MM.1S (cell line): ENCODE measurements around the gene DPH7.
"Not testable (repeated sequence)": the region's sequence is repeated elsewhere in the genome, so short reads cannot be mapped to it uniquely, and the experiment has no call there.

ENCODE experiments used
- DNase-seq: peaks from one replicate; pipeline ENCODE4 v3.0.0-alpha.2; 2015
- H2AFZ ChIP-seq: fragments of 300-600 bp; sonication (generic); 2 replicates; pipeline ENCODE4 v1.6.0; 2016; ENCODE audit warnings: antibody characterized with exemption, low read length
- H3F3A ChIP-seq: fragments of 300-600 bp; sonication (generic); 2 replicates; pipeline ENCODE4 v1.6.1; 2016; ENCODE audit warnings: mild to moderate bottlenecking, antibody characterized with exemption, low read length, moderate library complexity, mixed read lengths; ENCODE audit not compliant: insufficient read depth
- H3K27ac ChIP-seq: fragments of 300-600 bp; sonication (generic); 2 replicates; pipeline ENCODE4 v1.5.1; 2016; ENCODE audit warnings: mild to moderate bottlenecking, low read length
- H3K27me3 ChIP-seq: fragments of 300-600 bp; sonication (generic); replicated peaks from 2 replicates; pipeline ENCODE4 v1.6.0; 2016; ENCODE audit warnings: low read length; ENCODE audit not compliant: insufficient read depth
- H3K36me3 ChIP-seq: fragments of 300-600 bp; sonication (generic); replicated peaks from 2 replicates; pipeline ENCODE4 v1.6.1; 2016; ENCODE audit warnings: mild to moderate bottlenecking, low read length, mixed read lengths; ENCODE audit not compliant: insufficient read depth
- H3K4me1 ChIP-seq: fragments of 300-600 bp; sonication (generic); 2 replicates; pipeline ENCODE4 v1.6.1; 2016; ENCODE audit warnings: low read length, mixed read lengths
- H3K4me2 ChIP-seq: fragments of 300-600 bp; sonication (generic); 2 replicates; pipeline ENCODE4 v1.6.0; 2016; ENCODE audit warnings: low read depth, low read length
- H3K4me3 ChIP-seq: fragments of 300-600 bp; sonication (generic); 2 replicates; pipeline ENCODE4 v1.5.1; 2016; ENCODE audit warnings: low read length, mixed read lengths
- H3K79me2 ChIP-seq: fragments of 300-600 bp; sonication (generic); 2 replicates; pipeline ENCODE4 v1.6.1; 2016; ENCODE audit warnings: mixed run types, low read length, mixed read lengths
- H3K9ac ChIP-seq: fragments of 300-600 bp; sonication (generic); 2 replicates; pipeline ENCODE4 v1.6.1; 2016; ENCODE audit warnings: low read length, mixed read lengths
- H3K9me2 ChIP-seq: fragments of 300-600 bp; sonication (generic); replicated peaks from 2 replicates; pipeline ENCODE4 v1.6.1; 2016; ENCODE audit warnings: mild to moderate bottlenecking, low read length, mixed read lengths; ENCODE audit not compliant: insufficient read depth
- H3K9me3 ChIP-seq: fragments of 300-600 bp; sonication (generic); replicated peaks from 2 replicates; pipeline ENCODE4 v1.6.1; 2016; ENCODE audit warnings: mild to moderate bottlenecking, low read length, mixed read lengths; ENCODE audit not compliant: insufficient read depth
- H4K20me1 ChIP-seq: fragments of 300-600 bp; sonication (generic); 2 replicates; pipeline ENCODE4 v1.6.1; 2016; ENCODE audit warnings: mild to moderate bottlenecking, low read length, moderate library complexity, mixed read lengths; ENCODE audit not compliant: insufficient read depth
- EZH2 ChIP-seq: fragments of 300-600 bp; sonication (generic); optimal IDR thresholded peaks from 2 replicates; pipeline ENCODE3; 2017; ENCODE audit warnings: low read depth, mild to moderate bottlenecking, antibody characterized with exemption, low read length, mixed read lengths
- EZH2phosphoT487 ChIP-seq: fragments of 300-600 bp; sonication (generic); IDR thresholded peaks from 2 replicates; pipeline ENCODE4 v1.6.1; 2018; ENCODE audit warnings: antibody characterized with exemption, low read length
- TF ChIP-seq, protein P1 (sequence below): fragments of 300-600 bp; sonication (generic); IDR thresholded peaks from 2 replicates; pipeline ENCODE4 v1.5.1; 2016; ENCODE audit warnings: antibody characterized with exemption, low read length, mixed read lengths

DPH7 gene

DNA sequence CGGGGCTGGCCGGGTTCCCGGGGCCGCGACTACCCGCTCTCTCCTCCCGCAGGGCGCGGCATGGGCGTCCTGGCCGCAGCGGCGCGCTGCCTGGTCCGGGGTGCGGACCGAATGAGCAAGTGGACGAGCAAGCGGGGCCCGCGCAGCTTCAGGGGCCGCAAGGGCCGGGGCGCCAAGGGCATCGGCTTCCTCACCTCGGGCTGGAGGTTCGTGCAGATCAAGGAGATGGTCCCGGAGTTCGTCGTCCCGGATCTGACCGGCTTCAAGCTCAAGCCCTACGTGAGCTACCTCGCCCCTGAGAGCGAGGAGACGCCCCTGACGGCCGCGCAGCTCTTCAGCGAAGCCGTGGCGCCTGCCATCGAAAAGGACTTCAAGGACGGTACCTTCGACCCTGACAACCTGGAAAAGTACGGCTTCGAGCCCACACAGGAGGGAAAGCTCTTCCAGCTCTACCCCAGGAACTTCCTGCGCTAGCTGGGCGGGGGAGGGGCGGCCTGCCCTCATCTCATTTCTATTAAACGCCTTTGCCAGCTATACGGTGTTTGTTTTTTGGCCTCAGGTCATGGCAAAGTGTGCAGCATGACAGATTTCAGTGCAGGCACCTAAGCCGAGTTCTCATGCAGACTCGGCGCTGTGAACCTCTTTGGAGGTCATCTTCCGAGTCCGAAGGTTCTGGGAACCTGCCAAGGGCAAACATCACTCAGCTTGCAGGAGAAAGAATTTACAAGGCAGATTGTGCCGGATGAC lies 26.5 kb downstream of the DPH7 start:
- H3K27me3 ChIP-seq, result no peaks in the 10 kb centered on the region
- no peaks in the 10 kb centered on the region for H3K9me3 ChIP-seq
- H3K4me3 ChIP-seq, result peak overlapping the region; percentile 95
- H3K9me2 ChIP-seq, result no peaks in the 10 kb centered on the region
- H3K4me1 ChIP-seq, result no peaks in the 10 kb centered on the region
- H3F3A ChIP-seq, result peaks cover 25% of the 10 kb centered on the region
- DNase-seq, result no peak
- H2AFZ ChIP-seq, result peak overlapping the region; percentile 89
- peak overlapping the region; percentile 42; the same call in 1 of the 2 replicates for H3K27ac ChIP-seq
- no peaks in the 10 kb centered on the region for H4K20me1 ChIP-seq
- peaks cover 8% of the 10 kb centered on the region for H3K79me2 ChIP-seq
- H3K9ac ChIP-seq, result peak overlapping the region; percentile 78
- peak overlapping the region; percentile 77 for H3K4me2 ChIP-seq
- TF ChIP-seq EZH2 (no peak), EZH2phosphoT487 (no peak)
- TF ChIP-seq, protein P1, sequence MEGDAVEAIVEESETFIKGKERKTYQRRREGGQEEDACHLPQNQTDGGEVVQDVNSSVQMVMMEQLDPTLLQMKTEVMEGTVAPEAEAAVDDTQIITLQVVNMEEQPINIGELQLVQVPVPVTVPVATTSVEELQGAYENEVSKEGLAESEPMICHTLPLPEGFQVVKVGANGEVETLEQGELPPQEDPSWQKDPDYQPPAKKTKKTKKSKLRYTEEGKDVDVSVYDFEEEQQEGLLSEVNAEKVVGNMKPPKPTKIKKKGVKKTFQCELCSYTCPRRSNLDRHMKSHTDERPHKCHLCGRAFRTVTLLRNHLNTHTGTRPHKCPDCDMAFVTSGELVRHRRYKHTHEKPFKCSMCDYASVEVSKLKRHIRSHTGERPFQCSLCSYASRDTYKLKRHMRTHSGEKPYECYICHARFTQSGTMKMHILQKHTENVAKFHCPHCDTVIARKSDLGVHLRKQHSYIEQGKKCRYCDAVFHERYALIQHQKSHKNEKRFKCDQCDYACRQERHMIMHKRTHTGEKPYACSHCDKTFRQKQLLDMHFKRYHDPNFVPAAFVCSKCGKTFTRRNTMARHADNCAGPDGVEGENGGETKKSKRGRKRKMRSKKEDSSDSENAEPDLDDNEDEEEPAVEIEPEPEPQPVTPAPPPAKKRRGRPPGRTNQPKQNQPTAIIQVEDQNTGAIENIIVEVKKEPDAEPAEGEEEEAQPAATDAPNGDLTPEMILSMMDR, result no peak
- H3K36me3 ChIP-seq, result no peaks in the 10 kb centered on the region

DNA sequence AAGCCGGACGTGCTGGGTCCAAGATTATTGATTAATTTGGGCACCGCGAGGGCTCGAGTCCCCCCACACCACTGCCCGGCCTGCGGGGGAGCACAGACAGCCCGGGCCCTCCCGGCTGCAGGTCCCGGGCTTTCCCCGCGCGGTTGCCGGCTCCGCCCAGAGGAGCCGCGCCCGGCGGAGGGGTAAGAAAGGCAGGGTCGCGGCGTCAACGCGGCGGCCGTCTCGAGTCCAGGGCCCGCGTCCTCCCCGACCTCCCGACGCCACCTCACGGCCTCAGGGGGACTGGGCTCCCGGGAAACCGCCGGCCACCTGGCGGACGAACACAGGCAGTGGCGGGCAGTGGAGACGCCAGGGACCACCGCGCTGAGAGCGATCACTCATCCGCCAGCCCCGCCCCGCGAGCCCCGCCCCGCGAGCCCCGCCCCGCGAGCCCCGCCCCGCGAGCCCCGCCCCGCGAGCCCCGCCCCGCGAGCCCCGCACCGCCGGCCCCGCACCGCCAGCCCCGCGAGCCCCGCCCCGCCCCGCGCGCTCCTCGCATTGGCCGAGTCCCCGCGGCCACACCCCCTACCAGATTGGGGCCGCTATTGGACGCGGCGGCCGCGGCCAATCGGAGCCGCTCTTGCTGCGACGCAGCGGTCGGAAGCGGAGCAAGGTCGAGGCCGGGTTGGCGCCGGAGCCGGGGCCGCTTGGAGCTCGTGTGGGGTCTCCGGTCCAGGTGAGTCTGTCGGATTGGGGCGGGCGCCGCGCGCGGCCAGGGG lies 27.3 kb downstream of the DPH7 start, which contains the start of gene MRPL41:
TSS of gene MRPL41 (plus strand) at position 616 of the 758 bp plus-strand sequence. CDS start 203 bp downstream, outside the sequence.
- Histone ChIP-seq H3K9me3 (no peaks in the 10 kb centered on the region), H3K4me1 (no peaks in the 10 kb centered on the region), H2AFZ (peak within 1 kb of the TSS; percentile 89), H3K79me2 (peaks cover 8% of the 10 kb centered on the region), H3K4me3 (peak within 1 kb of the TSS; percentile 95), H3K27ac (peak within 1 kb of the TSS; percentile 42; the same call in 1 of the 2 replicates), H3K4me2 (peak within 1 kb of the TSS; percentile 81), H3F3A (peaks cover 25% of the 10 kb centered on the region), H3K9me2 (no peaks in the 10 kb centered on the region), H3K36me3 (no peaks in the 10 kb centered on the region), H3K9ac (peak within 1 kb of the TSS; percentile 78), H4K20me1 (no peaks in the 10 kb centered on the region), H3K27me3 (no peaks in the 10 kb centered on the region)
- TF ChIP-seq EZH2 (no peak), EZH2phosphoT487 (no peak)
- TF ChIP-seq, protein P1, result no peak
- DNase-seq, result peak; percentile 93

DNA sequence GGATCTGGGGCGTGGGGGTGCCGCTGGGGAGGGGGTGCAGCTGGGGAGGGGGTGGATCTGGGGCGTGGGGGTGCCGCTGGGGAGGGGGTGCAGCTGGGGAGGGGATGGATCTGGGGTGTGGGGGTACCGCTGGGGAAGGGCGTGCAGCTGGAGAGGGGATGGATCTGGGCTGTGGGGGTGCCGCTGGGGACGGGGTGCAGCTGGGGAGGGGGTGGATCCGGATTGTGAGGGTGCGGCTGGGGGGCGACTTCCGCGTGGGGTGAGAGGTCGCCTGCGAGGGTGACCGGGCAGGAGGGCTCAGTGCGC lies 27.8 kb downstream of the DPH7 start:
- H3K79me2 ChIP-seq, H3K9me3 ChIP-seq, DNase-seq, H3K36me3 ChIP-seq, H3K9me2 ChIP-seq, H3K4me1 ChIP-seq, H3K27me3 ChIP-seq, H3K27ac ChIP-seq, H4K20me1 ChIP-seq: not testable (repeated sequence)
- H3K4me2 ChIP-seq, result peak overlapping the region; percentile 81
- peaks cover 25% of the 10 kb centered on the region for H3F3A ChIP-seq
- peak overlapping the region; percentile 33; the same call in 1 of the 2 replicates for H3K9ac ChIP-seq
- H3K4me3 ChIP-seq, result peak overlapping the region; percentile 72
- peak overlapping the region; percentile 88 for H2AFZ ChIP-seq

DNA sequence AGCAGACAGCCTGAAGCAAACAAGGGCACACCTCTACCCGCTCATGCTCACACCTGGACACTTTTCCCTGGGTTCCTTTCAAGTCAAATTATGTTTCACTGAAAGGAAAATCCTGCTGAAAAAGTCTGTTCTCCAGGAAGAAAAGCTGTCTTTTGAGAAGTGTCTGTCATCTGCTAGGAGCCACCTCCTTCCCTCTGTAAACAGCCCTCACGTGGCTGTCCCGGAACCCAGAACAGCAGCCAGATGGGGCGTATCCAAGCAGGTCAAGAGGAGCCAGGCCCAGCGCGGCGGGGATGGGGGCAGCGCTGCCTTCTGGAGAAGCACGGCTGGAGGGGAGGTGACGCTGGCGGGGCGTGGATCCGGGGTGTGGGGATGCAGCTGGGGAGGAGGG lies 28.5 kb downstream of the DPH7 start, which contains the start of gene PNPLA7:
TSS of gene PNPLA7 (minus strand) at position 172 of the 391 bp plus-strand sequence. CDS start 205 bp downstream, outside the sequence.
- Histone ChIP-seq H3K79me2 (peaks cover 8% of the 10 kb centered on the region), H3F3A (peaks cover 25% of the 10 kb centered on the region), H2AFZ (peak within 1 kb of the TSS; percentile 88), H3K9ac (peak within 1 kb of the TSS; percentile 33; the same call in 1 of the 2 replicates), H3K36me3 (no peaks in the 10 kb centered on the region), H3K27me3 (no peaks in the 10 kb centered on the region), H3K4me2 (peak within 1 kb of the TSS; percentile 81), H3K4me1 (no peaks in the 10 kb centered on the region), H3K27ac (no peak within 1 kb of the TSS), H3K9me2 (no peaks in the 10 kb centered on the region), H3K4me3 (peak within 1 kb of the TSS; percentile 72), H3K9me3 (no peaks in the 10 kb centered on the region), H4K20me1 (no peaks in the 10 kb centered on the region)
- no peak for TF ChIP-seq EZH2phosphoT487
- peak; percentile 70 for DNase-seq
